ENCODE measurements around the gene DDX1.

DDX1 gene

DNA sequence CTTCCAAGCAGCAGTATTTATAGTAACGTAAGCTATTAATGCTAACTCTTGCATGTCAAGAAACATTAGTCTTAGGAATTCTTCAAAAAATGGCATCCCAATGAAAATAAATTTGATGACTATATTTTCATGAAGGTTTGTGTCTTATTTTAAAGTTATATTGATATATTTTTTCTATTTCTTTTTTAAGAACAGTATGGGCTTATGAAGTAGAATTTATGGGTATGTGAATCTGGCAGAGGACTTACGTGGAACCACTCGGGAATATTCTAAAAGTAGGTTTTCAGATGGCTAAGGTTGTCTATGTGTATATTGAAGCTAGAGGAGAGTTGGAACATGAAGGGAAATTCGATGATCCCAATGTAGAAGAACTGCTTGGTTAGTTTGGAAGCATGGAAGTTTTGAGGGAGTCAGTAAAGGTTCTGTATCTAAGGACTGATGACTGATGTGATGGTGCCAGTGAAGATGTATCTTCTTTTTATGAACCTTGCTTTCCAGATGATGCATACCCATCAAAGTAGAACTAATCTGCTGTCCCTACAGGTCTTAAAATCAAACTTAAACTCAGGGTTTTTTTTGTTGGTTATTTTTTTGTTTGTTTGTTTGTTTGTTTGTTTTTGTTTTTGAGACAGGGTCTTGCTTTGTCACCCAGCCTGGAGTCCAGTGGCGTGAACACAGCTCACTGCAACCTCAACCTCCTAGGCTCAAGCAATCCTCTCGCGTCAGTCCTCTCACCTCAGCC lies 39.5 kb downstream of the DDX1 start:
- no peak for DNase-seq

DNA sequence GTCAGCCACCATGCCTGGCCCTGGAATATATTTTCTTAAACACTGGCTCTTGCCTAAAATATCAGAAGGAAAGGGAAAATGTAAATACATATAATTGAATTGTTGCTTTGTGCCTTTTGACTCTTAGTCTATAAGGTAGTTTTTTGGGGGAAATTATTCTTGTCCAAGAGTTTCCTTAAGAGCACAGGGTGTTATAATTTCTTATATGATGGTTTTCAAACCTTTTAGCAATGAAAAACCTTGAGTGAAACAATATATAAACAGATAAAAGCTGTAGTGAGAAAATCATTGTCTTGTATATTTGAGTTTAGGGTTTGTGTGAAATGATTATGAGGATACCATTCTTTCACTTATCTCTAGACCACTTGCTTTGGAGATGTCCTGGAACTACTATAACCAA lies 40.2 kb downstream of the DDX1 start:
- no peak for DNase-seq

DNA sequence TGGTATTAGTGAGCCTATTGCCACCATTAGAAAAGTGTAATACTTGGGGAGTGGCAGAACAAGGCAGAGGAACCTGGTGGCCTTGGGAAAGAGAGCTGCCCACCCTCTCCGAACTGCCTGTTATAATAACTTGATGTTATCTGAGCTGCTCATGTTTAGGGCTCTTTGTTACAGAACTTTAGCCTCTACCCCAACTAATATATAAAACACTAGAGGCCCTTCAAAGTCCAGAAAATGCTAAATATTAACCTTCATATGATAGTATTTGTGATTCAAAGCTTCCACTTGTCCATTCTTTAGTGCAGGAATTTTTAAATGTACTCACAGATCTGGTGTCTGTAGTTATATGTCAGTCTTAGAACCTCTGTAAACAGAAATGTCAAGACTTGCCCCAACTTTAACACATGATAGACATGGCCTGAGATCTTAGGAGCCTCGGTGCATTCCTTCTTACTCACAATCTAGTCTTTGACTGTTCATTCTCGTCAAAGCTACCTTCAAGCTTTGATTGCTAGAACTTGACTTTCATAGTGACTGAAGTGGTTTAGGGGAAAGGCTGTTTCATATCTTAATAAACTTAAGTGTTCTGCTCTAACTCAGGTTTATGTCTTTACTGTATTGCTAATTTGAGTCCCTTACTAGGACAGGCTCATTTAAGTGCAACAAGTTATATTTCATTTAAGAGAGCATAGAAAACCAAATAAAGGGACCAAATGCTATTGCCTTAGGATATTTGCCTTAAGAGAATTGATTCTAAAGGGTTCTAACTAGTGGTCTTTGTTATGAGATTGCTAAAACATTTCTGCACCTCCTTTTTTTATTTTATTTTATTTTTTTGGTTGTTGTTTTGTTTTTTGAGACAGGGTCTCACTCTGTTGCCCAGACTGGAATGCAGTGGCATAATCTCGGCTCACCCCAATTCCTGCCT lies 41.6 kb downstream of the DDX1 start:
- DNase-seq, result no peak

DNA sequence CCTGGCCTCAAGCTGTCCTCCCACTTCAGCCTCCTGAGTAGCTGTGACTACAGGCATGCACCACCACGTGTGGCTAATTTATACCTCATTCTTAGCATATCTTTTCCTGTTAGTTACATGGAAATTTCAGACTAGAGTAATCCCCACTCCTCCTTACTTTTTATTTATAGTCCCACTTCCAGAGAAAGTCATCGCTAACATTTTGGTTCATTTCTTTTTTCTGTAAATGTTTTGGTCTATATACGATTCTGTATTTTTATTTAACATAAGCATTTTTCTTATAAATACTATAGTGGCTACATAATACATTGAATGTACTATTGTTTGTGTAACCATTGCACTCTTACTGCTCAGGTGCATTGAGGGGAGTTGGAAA lies 42.3 kb downstream of the DDX1 start:
- DNase-seq, result no peak

DNA sequence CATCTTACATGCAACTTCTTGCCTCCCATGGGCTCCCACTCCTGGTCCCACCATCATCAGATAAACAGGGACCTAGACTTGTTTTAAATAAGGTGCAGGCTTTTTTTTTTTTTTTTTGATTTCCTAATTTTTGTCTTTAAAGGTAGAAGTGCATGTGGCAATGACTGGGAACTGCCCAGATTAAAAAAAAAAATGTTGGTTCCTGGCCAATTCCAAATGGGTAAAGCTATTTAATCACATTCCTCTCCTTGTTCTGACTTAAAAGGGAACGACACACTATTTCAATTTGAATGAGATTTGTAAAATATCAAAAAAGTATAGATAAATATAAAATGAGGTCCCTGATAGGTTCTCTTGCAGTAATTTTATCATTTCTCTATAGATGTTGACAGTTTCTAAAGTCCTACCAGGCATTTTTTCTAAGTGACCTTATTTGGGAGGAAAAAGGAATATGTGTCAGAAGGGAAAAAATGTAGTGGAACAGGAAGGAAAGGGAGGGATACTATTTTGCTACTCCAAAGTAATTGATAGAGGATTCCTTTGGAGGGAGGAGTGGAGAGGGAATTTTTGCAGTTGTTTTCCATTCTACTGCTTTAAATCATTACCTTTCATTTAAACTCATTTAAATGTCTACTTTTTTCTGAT lies 43.3 kb downstream of the DDX1 start:
- DNase-seq, result peak; percentile 30

DNA sequence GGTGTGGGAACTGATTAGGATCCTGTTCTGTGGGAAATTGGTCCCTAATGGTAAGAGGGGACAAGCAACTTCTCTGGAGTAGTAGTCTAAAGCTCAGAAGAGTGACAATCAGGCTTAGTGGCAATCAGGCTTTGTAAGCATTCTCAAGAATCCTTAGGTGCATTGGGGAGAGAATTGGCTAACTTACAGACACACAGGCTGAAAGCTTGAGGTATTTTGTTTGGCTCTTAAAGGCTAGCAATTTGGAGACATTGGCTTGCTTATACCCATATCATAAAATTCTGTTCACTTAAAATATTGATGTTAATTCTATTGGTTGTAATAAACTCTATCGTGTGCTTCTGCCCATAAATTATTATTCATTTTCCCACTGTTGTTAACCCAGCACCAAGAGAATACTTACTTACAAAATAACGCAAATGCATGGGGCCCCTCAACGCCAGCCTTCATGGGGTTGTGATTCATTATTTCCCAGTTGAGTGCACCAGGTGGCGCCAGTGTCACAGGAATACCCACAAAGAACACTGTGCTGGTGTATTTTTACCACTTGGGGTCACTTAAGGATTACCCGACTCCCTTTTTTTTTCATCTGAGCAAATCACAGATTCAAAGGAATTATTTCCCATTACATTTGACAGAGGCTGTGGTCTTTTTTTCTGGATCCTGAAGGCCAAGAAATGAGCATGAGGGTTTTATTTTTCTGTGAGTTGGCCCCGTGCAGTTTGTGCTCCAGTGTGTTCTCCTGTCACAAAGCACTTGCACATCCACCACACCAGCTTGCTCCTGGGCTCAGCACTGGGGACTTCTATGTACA lies 45.5 kb downstream of the DDX1 start:
- DNase-seq, result peak; percentile 66

DNA sequence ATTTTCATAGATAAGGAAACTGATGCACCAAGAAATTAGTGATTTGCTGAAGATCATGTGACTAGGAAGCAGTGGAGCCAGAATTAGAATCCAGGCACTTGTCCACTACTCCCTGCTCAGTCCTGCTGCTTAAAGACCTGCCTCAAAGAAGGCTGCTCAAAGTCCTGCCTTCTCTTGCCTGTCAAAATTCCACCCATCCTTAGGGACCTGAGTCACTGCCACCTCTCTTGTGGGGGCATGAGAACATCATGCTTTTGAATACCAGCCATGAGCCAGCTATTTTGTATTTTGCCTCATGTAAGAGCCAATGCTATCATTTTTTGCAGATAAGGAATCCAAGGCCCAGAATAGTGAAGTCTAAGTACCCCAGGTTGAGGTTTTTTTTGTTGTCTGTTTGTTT lies 47.1 kb downstream of the DDX1 start:
- peak; percentile 46 for DNase-seq

DNA sequence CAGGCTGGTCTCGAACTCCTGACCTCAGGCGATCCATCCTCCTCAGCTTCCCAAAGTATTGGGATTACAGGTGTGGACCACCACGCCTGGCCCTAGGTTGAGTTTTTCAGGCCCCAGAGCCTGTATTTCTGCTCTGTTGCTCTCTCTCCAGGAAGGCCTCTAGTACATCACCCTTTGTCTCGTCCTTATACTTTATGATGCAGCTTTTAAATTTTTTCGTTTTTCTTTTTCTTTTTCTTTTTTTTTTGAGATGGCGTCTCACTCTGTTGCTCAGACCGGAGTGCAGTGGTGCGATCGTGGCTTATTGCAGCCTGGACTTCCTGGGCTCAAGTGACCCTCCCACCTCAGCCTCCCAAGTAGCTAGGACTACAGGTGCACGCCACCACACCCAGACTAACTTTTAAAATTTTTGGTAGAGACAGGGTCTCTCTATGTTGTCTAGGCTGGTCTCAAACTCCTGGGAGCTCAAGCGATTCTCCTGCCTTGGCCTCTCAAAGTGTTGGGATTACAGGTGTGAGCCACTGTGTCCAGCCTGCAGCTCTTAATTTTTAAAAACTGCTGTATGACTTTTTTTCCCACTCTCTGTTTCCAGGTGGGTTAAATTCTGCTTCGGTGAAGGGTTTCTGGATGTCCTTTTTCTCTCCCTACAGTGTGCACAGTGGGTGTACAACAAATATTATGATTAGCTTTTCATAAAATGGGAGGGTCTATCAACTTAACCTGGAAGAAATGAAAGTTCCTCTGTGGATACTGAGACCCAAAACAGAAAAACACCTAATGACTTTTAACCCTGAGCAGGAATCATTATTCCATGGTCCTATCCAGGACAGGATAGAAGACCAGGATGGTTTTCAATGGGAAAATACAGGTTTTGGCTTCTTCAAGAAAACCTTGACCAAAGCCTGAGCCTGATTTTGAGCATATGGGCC lies 47.9 kb downstream of the DDX1 start:
- no peak for DNase-seq

DNA sequence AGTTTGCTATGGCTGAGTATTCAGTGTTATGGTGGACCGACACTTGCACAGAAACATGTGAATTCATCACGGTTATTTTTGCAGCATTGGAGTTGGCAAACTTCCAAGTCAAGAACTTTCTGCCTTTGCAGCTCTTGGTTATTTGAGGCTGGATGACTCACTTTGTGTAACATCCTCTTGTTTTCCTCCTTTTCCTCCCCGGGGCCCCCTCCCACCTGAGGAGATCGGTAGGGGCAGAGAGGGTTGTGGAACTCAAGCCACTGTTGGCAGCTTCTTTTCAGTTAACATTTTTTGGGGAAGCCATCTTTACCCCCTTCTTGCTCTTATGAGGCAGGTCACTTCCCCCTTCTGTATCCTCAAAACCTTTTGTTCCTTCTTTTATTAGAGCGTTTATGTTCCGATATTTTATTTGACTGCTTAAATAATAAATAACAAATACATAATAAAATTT lies 48.6 kb downstream of the DDX1 start:
- peak; percentile 70 for DNase-seq

DNA sequence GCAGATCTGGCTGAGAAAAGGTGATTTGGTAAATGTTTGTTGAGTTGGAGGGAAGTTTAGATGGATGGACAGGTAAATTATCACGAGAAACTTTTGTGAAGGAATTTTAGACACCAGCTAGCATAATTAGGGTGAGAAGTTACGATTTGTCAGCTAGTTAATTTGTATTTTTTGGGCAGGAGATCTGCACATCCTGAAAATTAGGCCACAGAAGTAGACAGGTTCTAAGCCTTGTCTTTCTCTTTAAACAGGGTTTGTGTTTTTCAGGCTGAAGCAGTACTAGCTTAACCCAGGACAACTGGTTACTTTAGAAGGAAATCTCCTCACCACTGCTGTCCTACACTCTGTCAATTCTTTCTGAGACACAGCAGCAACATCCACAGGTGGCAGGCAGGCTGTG lies 49.1 kb downstream of the DDX1 start:
- DNase-seq, result no peak

DNA sequence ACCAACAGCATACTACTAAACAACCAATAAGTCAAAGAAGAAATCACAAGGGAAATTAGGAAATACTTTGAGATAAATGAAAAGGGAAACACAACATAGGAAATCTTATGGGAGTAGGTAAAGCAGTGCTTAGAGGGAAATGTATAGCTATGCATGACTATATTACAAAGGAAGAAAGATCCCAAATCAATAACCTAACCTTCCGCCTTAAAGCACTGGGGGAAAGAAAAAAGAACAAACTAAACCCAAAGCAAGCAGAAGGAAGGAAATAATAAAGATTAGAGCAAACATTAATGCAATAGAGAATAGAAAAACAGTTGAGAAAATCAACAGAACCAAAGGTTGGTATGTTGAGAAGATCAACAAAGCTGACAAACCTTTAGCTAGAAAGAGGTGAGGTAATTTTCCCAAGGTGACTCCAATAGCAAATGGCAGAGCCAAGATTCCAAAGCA lies 49.9 kb downstream of the DDX1 start:
- DNase-seq, result no peak

DNA sequence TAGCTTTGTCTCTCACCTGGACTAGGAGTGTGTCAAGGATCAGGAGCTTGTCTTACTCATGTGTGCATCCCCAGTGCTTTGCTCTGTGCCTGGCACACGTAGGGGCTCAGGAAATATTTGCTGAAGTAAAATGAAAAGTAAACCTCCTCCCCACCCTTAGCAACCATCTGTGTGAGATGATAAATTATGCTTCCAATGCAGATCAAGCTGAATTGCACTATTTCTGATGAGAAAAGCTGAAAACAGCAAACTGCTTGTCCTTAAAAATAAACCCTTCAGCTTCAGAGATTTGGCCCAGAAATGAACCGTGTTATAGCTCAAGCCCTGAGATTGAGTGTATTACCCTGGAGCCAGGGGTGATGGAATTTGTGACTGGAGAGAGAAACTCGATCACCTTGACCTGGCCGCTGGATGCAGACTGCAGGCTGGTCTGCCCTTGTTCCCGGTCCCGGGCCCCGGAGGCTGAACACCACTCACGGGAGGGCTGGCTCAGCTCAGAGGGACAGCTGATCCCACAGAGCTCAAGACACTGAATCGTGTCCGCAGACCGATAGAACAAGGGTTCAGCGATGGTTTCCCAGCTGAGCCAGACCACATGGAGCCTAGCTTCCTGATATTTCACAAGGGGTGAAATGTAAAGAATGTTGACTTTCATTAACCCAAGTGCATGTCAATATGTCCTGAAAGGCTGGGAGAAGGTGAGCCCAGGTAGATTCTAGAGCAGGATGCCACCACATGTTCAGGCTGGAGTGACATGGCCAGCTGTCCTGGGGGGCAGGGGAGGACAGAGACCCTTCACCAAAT lies 50.5 kb downstream of the DDX1 start:
- no peak for DNase-seq

DNA sequence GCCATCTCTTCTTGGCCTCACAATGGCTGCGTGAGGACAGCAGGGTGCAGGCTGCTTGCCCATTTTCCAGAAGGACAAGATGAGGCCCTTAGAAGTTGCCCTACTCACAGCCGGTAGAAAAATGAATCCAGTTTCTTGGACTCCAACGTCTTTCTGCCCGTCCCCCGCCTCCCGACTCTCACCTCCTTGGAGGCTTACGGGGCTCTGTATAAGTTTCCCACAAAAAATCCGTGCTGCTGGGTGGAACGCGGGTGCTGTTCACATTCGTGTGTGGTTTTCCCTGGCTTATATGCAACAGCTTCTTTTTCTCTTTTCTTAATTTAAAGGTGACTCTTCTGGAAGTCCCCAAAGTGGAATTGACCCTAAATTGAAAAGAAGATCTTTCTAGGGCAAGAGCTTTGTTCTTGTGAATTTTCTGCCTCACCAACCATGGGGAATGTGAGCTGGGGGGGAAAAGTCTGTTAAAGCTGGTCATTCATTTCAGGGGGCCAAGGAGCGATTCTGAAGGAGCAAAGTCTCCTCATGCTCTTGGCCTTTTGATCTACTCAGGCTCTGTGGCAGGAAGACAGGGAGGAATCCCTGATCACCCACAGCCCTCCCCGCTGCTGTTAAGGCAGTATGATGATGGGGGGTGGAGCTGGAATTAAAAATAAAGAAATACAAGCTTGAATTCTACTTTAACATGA lies 51.3 kb downstream of the DDX1 start:
- DNase-seq, result no peak

DNA sequence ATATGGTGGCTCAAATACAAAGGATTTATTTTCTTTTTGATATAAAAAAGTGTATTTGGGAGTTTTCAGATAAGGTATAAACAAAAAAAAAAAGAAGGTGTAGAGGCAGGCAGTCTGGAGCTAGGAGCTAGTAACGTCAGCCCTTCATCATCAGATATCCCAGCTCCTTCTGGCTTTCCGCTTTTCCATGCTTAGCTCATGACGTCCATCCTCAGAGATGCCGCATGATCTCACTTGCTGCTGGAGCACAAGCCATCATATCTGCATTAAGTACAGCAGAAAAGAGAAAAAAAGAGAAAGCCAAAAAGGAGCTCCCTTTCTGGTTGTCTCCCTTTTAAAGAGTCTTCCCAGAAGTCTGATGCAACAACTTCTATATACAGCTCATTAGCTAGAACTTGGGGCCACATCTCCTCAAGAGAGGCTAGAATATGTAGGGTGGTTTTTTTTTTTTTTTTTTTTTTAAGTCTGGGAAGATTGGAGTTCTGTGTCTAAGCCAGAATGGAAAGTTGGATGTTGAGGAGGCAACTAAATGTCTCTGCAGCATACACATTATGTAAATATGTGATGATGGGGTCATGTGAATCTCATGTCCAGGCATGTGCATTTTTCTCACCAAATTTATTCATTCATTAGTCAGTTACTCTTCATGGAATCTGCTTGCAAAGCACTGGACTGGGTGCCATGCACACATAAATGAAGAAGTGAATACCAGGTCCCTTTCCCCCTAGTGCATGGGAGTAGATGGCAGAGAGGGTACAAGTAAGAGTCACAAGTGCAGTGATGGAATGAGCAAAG lies 52.3 kb downstream of the DDX1 start:
- no peak for DNase-seq

DNA sequence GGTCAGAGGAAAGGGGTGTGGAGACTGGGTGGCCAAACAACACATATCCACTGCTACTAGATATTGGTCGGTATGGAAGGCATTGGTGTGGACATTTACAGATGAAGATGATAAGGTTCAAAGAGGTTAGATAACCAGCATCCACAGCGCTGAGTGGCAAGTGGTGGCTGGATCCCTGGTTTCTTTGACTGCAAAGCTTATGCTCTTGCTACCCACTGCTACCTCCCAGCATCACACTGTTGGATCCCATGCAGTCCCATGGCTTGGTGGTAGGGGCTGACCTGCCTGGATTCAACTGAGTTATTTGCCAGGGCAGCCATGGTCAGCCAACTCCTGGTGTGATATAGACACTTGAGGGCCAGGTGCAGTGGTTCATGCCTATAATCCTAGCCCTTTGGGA lies 53.6 kb downstream of the DDX1 start:
- no peak for DNase-seq

DNA sequence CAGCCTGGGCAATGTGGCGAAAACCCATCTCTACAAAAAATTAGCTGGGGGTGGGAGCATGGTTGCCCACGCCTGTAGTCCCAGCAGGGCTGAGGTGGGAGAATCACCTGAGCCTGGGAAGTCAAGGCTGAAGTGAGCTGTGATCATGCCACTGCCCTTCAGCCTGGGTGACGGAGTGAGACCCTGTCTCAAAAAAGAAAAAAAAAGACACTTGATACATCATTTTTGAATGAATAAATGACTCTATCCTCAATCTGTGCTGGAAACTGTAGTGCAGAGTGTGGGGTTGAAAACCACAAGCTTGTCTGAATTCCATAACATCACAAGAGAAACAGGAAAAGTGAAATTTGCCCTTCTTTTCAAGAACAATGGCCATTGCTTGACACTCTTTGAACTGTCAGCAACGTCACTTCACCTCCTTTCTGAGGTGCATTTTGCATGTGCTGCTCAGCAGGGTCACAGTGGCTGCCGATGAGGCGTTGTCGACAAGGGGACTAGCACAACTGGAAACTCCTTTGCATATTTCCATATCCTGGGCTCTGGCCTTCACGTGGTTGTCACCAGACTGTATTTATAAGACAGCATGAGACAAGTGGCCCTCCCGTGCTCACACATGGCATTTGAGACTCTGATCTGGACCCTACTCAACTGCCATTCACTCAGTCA lies 54.2 kb downstream of the DDX1 start:
- no peak for DNase-seq

DNA sequence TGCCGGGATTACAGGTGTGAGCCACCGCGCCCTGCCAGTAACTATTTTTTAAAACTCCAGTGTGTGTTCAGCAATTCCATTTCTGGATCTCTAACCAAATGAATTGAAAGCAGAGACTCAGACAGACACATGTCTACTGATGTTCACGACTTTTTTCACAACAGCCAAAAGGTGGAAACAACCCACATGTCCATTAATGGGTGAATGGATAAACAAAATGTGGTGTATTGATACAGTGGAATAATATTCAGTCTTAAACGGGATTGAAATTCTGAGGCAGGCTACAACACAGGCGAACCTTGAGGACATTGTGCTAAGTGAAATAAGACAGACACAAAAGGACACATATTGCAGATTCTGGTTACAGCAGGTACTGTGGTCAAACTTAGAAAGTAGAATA lies 55.0 kb downstream of the DDX1 start:
- no peak for DNase-seq
